DMS 273 treated with DMSO at 0.1 percent for 48 hours (cell line): Measurements from ENCODE around the gene C18orf32.
"Not testable (repeated sequence)": the region's sequence is repeated elsewhere in the genome, so short reads cannot be mapped to it uniquely, and the experiment has no call there.

Experiments used
- DNase-seq: peaks from one replicate; lab custom pipeline; 2025; lab: John Stamatoyannopoulos, UW

The C18orf32 gene

DNA sequence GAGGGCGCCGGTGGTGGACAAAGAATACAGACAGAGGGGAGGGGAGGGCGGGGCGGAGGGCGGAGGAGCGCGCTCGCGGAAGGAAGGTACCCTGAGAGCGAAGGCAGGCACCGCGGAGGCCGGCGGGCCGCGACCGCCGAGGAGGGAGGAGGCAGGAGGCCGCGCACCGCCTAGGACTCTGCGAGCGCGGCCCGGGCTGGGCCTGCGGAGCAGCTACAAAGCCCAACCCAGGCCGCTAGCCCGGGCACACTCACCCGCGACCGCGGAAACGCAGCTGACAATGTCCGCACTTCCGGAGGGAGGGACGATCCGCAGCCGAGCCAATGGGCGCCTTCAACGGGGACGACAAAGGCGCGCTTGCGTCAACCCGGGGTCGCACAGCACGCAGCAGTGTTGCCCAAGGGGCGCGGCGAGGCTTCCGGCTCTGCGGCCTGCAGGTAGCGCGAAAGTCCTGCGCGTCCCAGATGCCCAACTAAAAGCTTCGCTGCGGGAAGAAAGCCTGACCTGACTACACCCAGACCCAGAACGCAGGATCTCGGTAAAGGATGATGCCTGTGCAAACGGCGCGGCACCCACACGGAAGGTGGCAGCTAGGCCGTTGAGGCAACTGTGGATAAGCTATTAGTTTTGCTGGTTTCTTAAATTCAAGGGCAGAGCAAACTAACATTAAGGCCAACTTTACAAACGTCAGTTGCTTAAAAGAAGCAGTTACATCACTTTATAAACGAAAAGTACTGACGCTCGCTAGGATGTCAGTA, at the start of gene C18orf32:
TSS of gene C18orf32 (minus strand) at position 282 of the 758 bp plus-strand sequence. CDS start 3,486 bp downstream, outside the sequence.
- peak; percentile 90 for DNase-seq

DNA sequence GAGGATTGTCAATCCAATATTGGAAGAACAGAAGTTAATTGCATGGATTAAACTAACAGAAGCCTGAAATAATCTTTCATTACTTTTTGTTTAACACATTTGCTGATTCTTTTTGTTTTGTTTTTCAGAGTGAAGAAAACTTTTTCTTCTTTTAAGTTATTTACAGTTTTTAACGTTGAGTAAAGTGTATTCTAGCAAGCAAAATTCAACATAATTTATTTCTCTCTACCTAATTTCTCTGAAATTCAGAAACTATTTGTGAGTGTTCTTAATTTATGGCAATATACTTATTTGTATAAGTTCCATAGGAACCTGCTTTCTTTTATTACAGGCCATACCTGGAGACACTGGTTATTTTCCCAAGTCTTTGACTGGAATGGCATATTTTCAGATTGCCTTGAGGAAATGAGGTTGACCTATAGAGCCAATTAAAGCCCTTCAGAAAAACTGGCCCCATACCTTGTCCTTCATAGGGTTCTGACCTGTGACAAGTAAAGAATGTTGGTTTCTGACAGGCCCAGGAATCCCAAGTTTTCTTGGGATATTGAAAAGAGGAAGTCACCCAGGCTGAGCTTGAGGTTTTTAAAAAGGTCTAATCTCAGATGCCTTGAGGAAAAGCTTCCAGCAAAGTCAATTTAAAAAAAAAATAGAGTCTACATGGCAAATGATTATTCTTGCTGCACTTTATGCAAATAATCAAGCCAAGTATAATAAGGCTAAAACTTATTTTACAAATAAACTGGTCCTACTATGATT, 48.0 kb upstream of the C18orf32 start:
- DNase-seq, result no peak

DNA sequence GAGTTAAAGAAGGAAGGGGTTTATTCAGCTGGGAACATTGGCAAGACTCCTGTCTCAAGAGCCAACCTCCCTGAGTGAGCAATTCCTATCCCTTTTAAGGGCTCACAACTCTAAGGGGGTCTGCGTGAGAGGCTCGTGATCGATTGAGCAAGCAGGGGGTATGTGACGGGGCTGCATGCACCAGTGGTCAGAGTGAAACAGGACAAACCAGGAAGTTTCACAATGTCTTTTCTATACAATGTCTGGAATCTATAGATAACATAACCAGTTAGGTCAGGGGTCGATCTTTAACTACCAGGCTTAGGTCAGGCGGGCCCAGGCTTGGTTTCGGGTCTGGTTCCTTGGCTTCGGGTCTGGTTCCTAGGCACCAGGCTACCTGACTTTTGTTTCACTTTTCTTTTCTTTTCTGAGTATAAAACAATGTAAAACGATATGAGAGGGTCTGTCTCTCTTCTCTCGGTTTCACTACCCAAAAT, 44.7 kb upstream of the C18orf32 start:
- no peak for DNase-seq

DNA sequence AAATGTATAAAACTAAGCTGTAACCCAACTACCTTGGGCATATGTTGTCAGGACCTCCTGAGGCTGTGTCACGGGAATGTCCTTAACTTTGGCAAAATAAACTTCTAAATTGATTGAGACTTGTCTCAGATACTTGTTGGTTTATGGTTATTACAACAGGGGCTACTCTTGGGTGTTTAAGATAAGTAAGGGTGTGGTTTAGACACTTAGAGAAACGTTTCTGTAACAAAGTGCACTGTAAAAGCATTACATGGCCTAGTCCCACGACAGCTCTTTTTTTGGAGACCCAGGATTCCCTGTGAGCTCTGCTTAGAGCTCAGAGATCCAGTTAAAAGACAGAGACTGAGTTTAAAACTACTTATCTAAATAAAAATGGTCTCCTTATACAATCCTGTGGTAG, 42.6 kb upstream of the C18orf32 start:
- no peak for DNase-seq

DNA sequence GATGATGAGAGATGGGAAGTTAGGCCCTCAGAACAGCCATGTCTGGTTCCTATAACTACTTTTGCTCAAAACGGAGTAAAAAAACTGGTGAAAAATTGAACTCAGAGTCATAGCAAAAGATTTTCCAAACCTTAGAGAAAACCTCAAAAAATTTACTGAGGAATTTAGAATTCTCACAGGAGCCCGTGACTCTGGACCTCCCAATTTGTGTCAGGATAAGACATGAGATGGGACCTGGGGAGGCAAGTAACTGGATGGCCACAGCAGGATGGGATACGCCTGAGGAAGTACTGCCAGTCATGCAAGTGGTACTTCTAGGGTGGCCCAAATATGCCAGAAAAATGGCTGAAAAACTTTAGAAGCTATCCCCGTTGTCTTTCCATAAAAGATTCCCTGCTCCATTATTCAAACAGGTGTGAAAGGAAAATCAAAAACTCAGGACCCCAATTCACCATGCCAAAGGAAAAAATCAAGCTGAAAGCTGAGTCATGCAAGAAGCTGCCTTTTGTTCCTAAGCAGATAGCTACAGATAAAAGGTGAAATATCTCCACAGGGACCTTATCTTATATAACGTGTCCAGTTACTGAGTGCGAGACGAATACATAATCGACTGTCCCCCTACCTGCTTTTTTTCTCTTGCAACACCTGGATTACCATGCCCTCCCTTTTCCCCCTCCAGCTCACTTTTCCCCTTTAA, 40.7 kb upstream of the C18orf32 start:
- DNase-seq, result no peak

DNA sequence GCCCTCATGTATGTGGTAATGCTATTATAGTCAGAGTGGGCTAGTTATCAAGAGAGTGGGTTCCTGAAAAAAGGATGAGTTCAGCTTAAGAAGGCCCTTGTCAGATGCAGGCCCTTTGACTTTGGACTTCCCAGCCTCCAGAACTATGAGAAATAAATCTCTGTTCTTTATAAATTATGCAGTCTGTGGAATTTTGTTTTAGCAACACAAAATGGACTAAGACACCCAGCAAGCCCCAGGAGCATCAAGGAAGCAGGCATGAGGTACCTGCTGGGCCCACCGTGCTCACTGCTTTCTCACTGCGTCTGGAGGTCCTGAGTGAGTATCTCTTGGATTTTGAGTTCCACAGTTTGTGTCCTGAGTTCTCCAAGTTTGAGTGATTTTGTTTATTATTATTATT, 38.9 kb upstream of the C18orf32 start:
- no peak for DNase-seq

DNA sequence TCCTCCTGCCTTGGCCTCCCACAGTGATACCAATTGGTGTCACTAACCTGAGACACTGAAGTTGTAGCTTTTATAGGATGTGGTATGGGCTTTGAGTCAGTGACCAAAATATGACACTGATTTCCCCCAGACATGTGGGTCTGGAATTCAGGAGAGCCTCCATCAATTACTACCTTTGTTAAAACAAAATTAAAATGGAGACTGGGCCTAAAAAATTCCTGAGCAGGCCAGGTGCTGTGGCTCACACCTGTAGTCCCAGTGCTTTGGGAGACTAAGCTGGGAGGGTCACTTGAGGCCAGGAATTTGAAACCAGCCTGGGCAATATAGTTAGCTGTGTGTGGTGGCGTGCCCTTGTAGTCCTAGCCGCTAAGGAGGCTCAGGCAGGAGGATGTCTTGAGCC, 37.9 kb upstream of the C18orf32 start:
- no peak for DNase-seq

DNA sequence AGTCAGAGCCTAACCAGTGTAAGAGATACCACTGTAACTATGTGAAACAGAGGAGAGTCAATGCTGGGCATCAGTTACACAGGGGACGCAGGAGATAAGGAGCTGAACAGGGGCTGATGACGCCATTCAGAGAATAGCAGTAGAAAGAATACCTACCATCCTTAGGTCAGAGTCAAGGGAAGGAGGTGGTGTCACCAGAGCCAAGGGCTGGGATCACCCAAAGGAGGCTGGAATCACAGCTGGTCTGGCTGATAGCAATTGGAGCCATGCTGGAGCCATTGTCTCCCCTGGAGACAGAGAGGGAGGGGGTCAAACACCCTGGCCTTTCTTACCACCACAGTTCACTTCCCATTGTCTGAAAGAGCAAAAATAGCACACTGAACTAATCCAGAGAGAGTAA, 37.3 kb upstream of the C18orf32 start:
- DNase-seq, result no peak

DNA sequence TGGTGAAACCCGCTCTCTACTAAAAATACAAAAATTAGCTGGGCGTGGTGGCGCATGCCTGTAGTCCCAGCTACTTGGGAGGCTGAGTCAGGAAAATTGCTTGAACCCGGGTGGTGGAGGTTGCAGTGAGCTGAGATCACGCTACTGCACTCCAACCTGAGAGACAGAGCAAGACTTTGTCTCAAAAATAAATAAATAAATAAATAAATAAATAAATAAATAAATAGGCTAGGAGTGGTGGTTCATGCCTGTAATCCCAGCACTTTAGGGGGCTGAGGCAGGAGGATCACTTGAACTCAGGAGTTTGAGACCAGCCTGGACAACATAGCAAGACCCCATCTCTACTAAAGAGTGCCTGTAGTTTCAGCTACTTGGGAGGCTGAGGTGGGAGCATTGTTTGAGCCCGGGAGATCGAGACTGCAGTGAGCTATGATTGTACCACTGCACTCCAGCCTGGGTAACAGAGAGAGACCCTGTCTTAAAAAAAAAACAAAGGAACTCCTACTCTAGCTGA, 36.6 kb upstream of the C18orf32 start:
- not testable (repeated sequence) for DNase-seq

DNA sequence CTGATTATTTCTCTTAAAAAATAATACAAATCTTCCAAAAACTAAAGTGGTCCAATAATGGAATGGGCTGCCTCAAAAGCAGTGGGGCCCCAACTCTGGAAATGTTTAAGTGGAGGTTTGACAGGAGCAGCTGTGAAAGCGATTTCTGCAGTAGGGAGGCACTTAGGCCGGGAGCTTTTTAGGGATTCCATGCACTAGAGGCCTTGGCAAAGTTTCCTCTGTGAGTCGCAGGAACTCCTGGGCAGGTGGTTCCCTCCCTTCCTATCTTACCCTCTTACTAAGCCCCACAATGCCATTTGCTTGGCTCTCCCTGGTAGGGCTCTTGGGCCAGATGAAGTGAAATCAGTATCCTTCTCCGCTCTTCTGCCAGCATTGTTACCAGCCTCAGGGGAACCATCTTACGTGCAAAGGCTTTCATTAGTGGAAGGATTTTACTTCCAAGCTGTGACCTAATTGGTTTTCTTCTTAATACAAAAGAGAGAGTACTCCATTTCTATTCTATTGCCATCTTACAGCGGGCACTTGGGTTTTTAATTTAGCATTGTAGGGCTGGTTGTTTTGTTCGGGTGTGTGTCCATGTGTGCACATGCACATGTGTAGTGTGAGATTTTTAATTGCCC, 34.3 kb upstream of the C18orf32 start:
- peak; percentile 34 for DNase-seq

DNA sequence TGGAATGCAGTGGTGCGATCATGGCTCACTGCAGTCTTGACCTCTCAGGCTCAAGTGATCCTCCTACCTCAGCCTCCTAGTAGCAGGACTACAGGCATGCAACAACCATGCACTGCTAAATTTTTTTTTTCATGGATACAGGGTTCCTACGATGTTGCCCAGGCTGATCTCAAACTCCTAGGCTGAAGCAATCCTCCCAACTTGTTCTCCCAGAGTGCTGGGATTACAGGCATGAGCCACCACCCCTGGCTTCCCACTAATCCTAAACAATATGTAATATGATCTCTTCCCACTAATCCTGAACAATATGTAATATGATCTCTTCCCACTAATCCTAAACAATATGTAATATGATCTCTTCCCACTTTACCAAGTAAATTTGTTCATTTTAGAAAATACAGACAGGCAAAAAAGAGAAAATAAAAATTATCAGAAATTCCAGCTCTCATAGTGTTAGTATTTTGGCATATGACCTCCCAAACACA, 33.7 kb upstream of the C18orf32 start:
- no peak for DNase-seq

DNA sequence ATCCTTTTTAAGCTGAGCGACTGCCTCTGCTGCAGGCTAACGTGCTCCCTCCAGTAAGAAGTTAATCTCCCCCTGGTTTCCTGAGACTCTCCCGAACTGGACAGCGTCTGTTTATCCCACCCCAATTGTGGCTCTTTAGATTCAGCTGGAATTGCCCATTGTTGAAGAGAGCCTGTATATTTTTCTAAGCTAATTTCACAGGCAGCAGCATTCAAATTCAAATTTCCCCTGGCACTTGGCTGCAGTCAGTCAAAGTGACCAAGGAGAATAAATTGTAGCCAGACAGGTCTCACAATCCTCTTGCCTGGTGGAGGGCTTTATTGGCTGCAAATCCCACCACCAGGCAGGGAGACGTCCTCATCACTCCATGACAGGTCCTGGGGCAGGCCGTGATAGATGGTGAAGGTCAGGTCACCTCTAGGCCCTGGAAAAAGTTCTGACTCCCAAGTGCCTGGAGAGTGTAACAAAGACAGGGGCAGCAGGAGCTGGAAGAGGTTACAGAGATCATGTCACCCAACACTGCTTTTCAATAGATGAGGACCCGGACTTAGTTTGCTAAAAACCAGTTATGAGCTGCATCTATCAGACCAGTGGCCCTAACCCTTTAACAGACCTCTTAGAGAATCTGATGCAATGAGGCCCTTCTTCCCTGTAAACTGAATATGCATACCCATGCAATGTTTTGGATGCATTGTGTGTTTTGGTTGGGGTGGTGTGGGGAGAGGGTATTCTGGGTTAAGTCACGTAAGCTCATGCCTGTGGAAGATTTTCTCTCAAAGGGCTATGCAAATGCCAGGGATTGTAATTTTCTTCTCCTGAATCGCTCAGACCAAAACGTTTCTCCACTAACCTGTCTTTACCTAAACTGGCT, 32.3 kb upstream of the C18orf32 start:
- no peak for DNase-seq

DNA sequence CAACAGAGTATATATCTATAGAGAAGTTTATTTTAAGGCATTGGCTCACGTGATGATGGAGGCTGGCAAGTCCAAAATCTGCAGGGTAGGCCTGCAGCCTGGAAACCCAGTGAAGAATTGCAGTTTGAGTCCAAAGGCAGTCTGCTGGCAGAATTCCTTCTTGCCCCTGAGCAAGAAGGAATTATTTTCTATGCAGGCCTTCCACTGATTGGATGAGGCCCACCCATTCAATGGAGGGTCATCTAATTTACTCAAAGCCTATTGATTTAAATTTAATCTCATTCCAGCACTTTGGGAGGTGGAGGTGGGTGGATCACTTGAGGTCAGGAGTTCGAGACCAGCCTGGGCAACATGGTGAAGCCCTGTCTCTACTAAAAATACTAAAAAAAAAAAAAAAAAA, 30.4 kb upstream of the C18orf32 start:
- DNase-seq, result no peak

DNA sequence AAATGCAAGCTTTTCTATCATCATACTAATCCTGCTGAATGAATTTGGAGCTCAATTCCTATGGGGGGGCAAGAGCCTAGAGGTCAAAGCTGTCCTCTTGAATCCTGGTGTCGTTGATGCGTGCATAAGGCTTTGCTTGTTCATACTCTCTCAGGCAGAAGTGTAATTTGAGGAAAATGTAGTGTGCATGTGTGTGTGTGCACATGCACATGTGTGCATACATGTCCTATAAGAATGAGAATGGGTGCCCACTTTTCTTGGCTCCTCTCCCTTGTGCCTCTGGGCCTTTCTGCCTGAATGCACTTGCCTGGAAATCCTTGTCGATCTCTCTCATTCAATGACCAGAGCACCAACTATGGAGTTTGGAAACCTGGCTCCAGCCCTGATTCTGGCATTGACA, 28.5 kb upstream of the C18orf32 start:
- no peak for DNase-seq

DNA sequence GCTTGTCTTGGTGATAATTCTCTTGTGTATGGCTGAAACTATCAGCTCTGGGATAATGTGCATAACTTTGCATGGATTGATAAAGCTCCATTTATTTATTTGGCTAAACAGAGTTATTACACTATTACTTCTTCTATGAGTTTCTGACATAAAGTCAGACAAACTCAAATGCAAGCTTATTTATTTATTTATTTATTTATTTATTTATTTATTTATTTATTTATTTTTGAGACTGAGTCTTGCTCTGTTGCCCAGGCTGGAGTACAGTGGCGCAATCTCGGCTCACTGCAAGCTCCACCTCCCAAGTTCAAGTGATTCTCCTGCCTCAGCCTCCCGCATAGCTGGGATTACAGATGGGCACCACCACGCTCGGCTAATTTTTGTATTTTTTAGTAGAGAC, 28.0 kb upstream of the C18orf32 start:
- not testable (repeated sequence) for DNase-seq

DNA sequence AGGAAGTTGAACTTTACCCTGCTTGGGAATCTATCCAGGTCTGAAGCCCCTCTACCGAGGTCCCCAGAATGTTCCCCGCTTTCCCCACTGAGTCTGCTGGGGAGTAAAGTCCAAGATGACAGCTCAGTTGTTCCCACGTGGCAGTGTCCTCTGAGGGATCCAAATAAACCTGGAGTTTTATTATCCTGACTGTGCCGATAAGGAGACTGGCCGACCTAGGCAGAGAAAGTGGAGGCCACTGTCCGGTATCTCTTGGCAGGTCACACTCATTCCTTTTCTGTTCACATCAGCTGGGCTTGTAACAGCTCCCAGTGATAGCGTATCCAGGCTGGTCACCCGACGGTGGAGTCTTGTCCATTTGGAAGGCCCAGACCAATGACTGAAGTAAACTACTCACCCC, 27.5 kb upstream of the C18orf32 start:
- DNase-seq, result no peak

DNA sequence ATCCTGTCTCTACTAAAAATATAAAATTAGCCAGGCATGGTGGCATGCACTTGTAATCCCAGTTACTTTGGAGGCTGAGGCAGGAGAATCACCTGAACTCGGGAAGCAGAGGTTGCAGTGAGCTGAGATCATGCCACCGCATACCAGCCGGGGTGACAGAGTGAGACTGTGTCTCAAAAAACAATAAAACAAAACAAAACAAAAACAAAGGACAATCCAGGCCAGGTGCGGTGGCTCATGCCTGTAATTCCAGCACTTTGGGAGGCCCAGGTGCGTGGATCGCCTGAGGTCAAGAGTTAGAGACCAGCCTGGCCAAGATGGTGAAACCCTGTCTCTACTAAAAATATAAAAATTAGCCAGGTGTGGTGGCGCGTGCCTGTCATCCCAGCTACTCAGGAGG, 25.8 kb upstream of the C18orf32 start:
- not testable (repeated sequence) for DNase-seq

DNA sequence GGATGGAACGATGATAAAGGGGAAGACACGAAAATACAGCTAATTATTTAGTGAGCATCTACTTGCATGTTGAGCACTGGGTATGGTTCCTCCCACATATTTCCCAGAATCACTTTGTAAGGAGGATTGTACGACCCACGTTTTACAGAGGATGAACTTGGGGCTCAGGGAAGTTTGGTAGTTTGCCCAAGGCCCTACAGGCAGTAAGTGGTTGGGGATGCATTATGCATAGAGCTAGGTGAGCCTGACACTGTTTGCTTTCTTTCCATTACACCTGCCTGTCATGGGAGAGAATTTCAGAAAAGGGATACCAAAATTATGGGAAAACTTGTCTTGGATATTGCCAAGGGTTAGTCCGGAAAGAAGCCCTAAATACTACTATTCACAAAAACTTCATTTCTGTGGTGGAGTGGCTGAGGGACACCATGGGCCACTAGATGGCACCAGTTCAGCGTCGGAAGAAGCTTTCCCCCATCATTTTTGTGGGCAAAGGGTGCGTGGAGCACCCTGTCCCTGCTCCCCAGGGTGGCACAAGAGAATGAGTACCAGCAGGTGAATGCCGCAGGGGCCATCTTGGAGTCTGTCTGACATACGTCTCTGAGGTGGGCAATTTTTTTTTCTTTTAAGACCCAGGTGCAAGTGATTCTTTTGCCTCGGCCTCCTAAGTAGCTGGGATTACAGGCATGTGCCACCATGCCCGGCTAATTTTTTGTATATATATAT, 23.5 kb upstream of the C18orf32 start:
- no peak for DNase-seq

DNA sequence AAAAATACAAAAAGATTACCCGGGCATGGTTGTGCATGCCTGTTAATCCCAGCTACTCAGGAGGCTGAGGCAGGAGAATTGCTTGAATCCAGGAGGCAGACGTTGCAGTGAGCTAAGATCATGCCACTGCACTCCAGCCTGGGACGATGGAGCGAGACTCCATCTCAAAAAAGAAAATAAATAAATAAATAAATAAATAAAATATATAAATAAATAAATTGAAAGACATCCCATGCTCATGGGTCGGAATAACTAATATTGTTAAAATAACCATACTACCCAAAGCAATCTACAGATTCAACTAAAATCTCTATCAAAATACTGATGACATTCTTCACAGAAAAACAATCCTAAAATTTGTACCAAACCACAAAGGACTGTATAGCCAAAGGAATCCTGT, 19.4 kb upstream of the C18orf32 start:
- DNase-seq, result not testable (repeated sequence)

DNA sequence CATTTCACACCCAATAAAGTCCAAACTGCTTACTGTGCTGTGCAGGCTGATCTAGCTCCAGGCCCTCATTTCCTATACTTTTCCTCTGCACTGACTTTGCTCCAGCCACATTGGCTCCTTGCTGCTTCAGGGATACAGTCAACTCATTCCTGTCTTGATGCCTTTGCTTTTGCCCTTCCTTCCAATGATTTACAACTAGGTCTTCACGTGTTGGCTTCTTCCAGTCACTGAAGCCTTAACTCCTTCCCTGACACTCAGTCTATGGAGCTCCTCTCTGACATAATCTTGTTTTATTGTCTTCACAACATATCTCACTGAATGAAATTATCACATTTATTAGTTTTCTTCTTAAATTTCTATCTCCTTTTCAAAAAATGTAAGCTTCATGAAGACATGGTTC, 16.9 kb upstream of the C18orf32 start:
- no peak for DNase-seq
